AG08396 (cell line): Measurements from ENCODE around the gene HDAC2.
"Not testable (repeated sequence)": the region's sequence is repeated elsewhere in the genome, so short reads cannot be mapped to it uniquely, and the experiment has no call there.

Experiments
- DNase-seq: peaks from one replicate; pipeline ENCODE4 v3.0.0; 2012; ENCODE audit warnings: low spot score, mixed read lengths

The HDAC2 gene

GRCh38 chr6:113971741-113972140 lies 793 bp upstream of the HDAC2 start:
- DNase-seq: peak; percentile 18

- peak; percentile 60 for DNase-seq
Measured at GRCh38 chr6:113969888-113970804, 802 bp downstream of the HDAC2 start.

- no peak for DNase-seq
Measured at GRCh38 chr6:113968472-113968871, 2.5 kb downstream of the HDAC2 start.

GRCh38 chr6:113967777-113968176 lies 3.2 kb downstream of the HDAC2 start:
- no peak for DNase-seq

GRCh38 chr6:113960795-113961194 lies 10.2 kb downstream of the HDAC2 start:
- DNase-seq: no peak

- DNase-seq: no peak
Measured at GRCh38 chr6:113959235-113959634, 11.7 kb downstream of the HDAC2 start.

- no peak for DNase-seq
Measured at GRCh38 chr6:113954653-113955052, 16.3 kb downstream of the HDAC2 start.

- no peak for DNase-seq
Measured at GRCh38 chr6:113953346-113953745, 17.6 kb downstream of the HDAC2 start.

GRCh38 chr6:113949499-113949898 lies 21.4 kb downstream of the HDAC2 start:
- no peak for DNase-seq

GRCh38 chr6:113944701-113945100 lies 26.2 kb downstream of the HDAC2 start:
- no peak for DNase-seq

- no peak for DNase-seq
Measured at GRCh38 chr6:113939825-113940224, 31.1 kb downstream of the HDAC2 start.

- DNase-seq: peak; percentile 48
Measured at GRCh38 chr6:113936093-113936934, 34.6 kb downstream of the HDAC2 start.

GRCh38 chr6:113934101-113934500 lies 36.8 kb downstream of the HDAC2 start:
- DNase-seq: no peak

- DNase-seq: not testable (repeated sequence)
Measured at GRCh38 chr6:113931907-113932306, 39.0 kb downstream of the HDAC2 start.

GRCh38 chr6:113930183-113930582 lies 40.8 kb downstream of the HDAC2 start:
- no peak for DNase-seq

GRCh38 chr6:113927001-113927400 lies 43.9 kb downstream of the HDAC2 start:
- DNase-seq: no peak

GRCh38 chr6:113925378-113925777 lies 45.6 kb downstream of the HDAC2 start:
- no peak for DNase-seq

- no peak for DNase-seq
Measured at GRCh38 chr6:113924312-113924723, 46.6 kb downstream of the HDAC2 start.

- no peak for DNase-seq
Measured at GRCh38 chr6:113923526-113923925, 47.4 kb downstream of the HDAC2 start.

- no peak for DNase-seq
Measured at GRCh38 chr6:113921299-113921904, 49.5 kb downstream of the HDAC2 start.

GRCh38 chr6:113920663-113921267 lies 50.2 kb downstream of the HDAC2 start:
- no peak for DNase-seq

- DNase-seq: not testable (repeated sequence)
Measured at GRCh38 chr6:113910285-113910684, 60.7 kb downstream of the HDAC2 start.
